ENCODE measurements around the gene ADAMTS2. TPM values are rescaled to one million over a fixed set of nuclear protein-coding genes. Genes with fewer than 3 reads are reported as not detected.
"Not testable (repeated sequence)": the region's sequence is repeated elsewhere in the genome, so short reads cannot be mapped to it uniquely, and the experiment has no call there.

Gene ADAMTS2
- polyA plus RNA-seq, 12 donors, result 17.2 to 61.8 (median 31.0) TPM; not detected in 1

GRCh38 chr5:179298181-179298993 lies 46.9 kb downstream of the ADAMTS2 start:
- no peak for DNase-seq

GRCh38 chr5:179297486-179298180 lies 47.6 kb downstream of the ADAMTS2 start:
- DNase-seq, result no peak

GRCh38 chr5:179297026-179297425 lies 48.2 kb downstream of the ADAMTS2 start:
- no peak for DNase-seq

DNA sequence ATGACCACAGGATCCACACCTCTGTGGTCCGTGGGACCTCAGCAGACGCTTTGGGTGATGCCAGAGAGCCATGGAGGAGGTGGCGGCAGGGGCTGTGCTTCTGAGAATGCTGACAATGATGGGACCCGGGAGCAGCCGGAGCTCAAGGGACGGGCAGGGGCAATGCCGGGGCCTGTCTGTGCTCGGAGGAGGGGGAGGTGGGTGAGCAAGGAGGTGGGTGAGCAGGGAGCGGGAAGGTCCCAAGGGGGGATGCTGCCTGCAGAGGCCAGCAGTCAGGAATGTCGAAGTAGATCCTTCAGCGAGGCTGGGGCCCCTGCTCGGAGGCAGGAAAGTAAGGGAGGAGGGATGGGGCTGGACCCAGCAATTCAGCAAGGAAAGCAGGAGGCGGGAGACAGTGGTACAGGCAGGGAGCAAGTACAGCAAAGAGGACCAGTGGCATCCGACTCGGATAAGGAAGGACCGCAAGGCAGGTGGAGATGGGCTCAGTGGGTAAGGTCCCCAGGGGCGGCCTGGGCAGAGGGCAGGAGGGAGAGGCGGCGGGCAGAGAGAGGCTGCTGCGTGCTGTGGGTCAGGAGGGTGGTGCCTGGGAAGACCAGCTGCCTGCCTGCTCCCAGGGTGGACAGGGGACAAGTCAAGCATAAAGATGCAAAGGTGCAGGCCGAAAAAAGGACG lies 49.0 kb downstream of the ADAMTS2 start:
- no peak for DNase-seq

- DNase-seq, result no peak
Observed at GRCh38 chr5:179295778-179296149, 49.5 kb downstream of the ADAMTS2 start.

- no peak for DNase-seq
Observed at GRCh38 chr5:179294891-179295777, 50.1 kb downstream of the ADAMTS2 start.

GRCh38 chr5:179294131-179294780 lies 51.0 kb downstream of the ADAMTS2 start:
- no peak for DNase-seq

- DNase-seq, result no peak
Observed at GRCh38 chr5:179292681-179293635, 52.3 kb downstream of the ADAMTS2 start.

GRCh38 chr5:179292202-179292601 lies 53.1 kb downstream of the ADAMTS2 start:
- DNase-seq, result no peak

DNA sequence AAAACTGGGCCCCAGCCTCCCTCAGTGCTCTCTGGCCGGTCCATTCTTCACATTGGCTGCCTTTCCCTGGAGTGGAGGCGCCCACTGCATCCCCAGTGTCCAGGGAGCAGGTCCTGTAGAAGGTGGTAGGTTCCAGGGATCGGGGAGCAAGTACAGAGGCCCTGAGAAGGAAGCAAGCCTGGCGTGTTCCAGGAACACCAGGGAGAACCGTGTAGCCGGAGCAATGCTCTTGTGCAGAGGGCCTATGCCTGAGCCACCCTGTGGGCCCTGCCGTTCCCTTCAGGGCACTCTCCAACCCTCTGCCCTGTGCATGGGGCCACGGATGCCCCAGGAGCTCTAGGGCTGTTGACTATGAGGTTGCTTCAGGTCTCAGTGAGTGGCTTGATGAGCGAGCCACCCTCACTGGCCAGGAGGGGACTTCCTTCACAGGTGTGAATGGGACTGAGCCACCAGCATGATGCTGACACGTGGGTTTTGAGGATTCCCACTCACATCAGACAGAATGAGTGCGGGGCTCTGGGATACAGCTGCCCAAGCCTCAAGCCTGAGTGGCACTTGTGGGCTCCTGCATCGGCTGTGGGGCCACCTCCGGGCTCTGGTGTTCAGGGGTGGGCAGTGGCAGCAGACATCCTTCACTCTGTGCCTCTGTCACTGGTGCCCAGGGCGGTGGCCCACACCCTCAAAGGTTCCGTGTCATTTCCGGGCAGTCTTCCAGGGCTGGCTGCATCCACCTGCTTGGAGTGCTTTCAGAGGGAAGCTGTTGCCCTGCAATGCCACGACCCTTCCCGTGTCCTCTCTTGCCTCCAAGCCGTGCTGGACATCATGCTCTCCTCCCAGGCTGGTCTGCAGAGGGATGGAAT lies 54.4 kb downstream of the ADAMTS2 start:
- DNase-seq, result no peak

DNA sequence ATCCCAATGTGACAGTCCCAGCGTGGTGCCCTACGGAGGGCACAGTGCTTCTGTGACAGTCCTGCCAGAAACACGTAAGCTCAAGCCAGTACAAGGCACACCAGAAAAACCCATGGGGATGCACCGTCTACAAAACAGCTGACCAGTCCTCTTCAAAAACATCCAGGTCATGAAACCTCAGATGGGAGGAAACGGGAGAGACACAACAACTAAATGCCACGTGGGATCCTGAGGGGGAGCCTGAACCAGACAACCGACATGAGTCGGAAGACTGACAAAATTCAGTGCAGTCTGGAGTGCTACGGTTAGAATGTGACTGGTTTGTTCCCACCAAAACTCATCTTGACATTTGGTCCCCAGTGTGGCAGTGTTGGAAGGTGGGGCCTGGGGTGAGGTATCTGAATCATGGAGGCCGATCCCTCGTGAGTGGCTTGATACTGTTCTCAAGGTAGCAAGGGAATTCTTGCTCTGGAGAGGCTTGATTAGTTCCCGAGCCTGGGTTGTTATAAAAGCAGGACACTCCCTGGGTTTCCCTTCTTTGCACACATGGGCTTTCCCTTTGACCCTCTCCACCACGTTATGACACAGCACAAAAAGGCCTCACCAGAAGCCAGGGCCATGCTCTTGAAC lies 55.4 kb downstream of the ADAMTS2 start:
- no peak for DNase-seq

DNA sequence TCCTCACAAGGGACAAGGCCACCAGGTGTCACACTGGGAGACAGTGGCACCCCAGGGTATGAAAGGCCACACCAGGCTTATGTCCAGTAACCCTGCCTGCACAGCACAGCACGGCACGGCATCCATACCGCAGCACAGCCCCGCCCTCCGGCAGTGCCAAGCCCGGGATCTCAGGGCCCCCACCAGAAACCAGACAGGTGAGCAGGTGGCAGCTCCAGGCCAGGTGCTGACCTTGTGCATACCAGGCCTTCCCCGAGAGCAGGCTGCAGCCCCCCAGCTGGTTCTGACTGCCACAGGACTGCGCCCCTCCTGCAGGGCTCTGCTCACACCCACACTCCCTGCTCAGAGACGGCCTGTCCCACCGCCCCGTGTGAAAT lies 56.5 kb downstream of the ADAMTS2 start:
- no peak for DNase-seq

DNA sequence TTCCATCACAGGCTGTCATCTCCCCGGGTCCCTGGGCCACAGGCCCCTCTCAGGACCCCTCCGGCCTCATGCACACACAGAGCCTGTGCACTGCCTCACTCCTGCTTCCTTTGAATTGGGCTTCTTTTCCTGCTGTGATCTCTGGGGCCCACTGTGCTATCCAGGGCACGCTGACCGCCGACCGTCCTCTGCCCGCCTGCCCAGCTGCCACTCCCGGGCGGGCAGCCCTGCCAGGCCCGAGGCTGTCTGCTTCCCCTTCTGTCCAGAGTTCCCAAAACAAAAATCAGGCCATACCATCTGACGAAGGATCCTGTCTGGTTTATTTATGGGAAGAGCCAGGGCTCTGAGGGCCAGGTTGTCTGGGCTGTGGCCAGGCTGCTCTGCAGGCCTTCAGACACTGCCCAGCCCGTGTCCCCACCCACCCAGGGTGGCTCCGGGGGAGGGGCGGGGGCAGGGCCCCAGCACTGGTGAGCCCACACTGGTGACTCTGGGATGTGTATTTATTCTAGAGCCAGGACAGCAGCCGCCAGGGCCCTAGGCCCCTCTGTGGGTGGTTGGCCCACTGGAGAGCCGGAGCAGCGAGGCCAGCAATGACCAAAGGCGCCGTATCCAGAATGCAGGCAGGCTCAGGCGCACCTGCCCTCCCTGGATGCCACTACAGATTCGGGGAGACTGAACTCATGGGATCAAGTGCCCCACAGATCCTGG lies 57.0 kb downstream of the ADAMTS2 start:
- no peak for DNase-seq

DNA sequence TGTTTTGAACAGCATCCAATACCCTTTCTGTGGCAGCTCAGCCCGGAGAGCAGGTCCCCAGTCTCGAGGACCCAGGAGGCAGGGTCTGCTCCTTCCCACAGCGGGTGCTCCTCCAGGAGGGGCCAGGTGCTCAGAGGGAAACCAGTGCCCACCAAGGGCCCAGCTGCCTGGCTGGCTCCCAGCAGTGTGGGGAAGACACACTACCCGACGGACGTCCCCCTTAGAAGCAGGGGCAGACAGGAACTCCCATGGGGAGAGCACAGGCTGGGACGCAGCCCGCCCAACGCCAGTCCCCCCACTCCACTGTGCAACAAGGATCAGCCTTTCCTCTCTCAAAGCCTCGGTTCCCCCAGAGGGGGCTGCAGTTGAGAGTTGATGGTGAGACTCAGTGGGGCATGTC lies 57.6 kb downstream of the ADAMTS2 start:
- DNase-seq, result no peak

DNA sequence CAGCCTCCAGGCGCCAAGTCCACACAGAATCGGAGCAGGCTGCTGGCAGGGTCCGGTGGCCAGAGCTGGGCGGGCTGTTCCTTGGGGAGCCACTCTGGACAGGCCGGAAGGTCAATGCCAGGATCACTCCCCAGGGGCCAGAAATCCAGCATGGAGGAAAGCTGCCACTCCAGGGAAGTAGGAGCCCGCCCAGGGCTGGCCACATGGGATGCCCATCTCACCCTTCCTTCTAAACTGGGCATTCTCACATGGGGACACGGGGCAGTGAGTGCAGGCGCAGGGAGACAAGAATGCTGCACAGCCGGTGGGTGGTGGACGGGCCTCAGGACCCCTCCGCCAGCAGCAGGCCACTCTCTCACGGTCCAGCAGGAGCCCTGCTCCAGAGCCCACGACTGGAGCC lies 58.2 kb downstream of the ADAMTS2 start:
- no peak for DNase-seq

DNA sequence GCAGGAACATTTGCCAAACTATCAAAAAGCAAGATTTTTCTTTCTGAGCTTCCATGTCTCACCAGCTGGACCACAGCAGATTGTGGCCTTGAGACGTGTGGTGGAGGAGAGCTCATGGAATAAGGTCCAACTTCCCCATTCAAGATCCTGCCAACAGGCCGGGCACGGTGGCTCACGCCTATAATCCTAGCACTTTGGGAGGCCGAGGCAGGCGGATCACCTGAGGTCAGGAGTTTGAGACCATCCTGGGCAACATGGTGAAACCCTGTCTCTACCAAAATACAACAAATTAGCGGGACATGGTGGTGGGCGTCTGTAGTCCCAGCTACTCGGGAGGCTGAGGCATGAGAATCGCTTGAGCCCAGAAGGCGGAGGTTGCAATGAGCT lies 59.5 kb downstream of the ADAMTS2 start:
- DNase-seq, result not testable (repeated sequence)

GRCh38 chr5:179284751-179285631 lies 60.3 kb downstream of the ADAMTS2 start:
- no peak for DNase-seq
